GM19240 (cell line): Measurements from ENCODE around the gene ANKMY2.
A peak's percentile ranks its signal among the peaks of the same experiment; 100 is the strongest.

Source experiments
- DNase-seq: peaks from one replicate; pipeline ENCODE4 v3.0.0; 2011; ENCODE audit warnings: low spot score; ENCODE audit not compliant: insufficient read length

ANKMY2 gene

GRCh38 chr7:16583834-16584233 lies 61.7 kb downstream of the ANKMY2 start:
- no peak for DNase-seq

GRCh38 chr7:16581286-16581685 lies 64.3 kb downstream of the ANKMY2 start:
- no peak for DNase-seq

- DNase-seq: no peak
Observed at GRCh38 chr7:16579216-16579615, 66.3 kb downstream of the ANKMY2 start.

- no peak for DNase-seq
Observed at GRCh38 chr7:16571941-16572340, 73.6 kb downstream of the ANKMY2 start.

- DNase-seq: peak; percentile 23
Observed at GRCh38 chr7:16564909-16565426, 80.6 kb downstream of the ANKMY2 start.

- DNase-seq: no peak
Observed at GRCh38 chr7:16564023-16564380, 81.6 kb downstream of the ANKMY2 start.

GRCh38 chr7:16563281-16564022 lies 82.1 kb downstream of the ANKMY2 start:
- no peak for DNase-seq

- no peak for DNase-seq
Observed at GRCh38 chr7:16562456-16563220, 82.9 kb downstream of the ANKMY2 start.

- no peak for DNase-seq
Observed at GRCh38 chr7:16561943-16562342, 83.6 kb downstream of the ANKMY2 start.

- no peak for DNase-seq
Observed at GRCh38 chr7:16559497-16560179, 85.9 kb downstream of the ANKMY2 start.

GRCh38 chr7:16558761-16559302 lies 86.7 kb downstream of the ANKMY2 start:
- no peak for DNase-seq

- DNase-seq: no peak
Observed at GRCh38 chr7:16556359-16556758, 89.2 kb downstream of the ANKMY2 start.

- DNase-seq: no peak
Observed at GRCh38 chr7:16554518-16555236, 90.9 kb downstream of the ANKMY2 start.

GRCh38 chr7:16550671-16551070 lies 94.9 kb downstream of the ANKMY2 start:
- DNase-seq: no peak
